H1 (cell line): ENCODE results near the gene NALF2. TPM values are rescaled to one million over a fixed set of nuclear protein-coding genes. Genes with fewer than 3 reads are reported as not detected.

Experiments used
- BACH1 ChIP-seq: IDR thresholded peaks from 2 replicates; pipeline ENCODE4 v1.6.1; 2012; ENCODE audit warnings: low read length, improper control_type of control experiment
- BCL11A ChIP-seq, 2 experiments: IDR thresholded peaks; one replicate each; pipeline ENCODE4 v1.6.1; 2011; ENCODE audit warnings: low read depth in 2 of 2, low read length in 2 of 2, mild to moderate bottlenecking in 2 of 2
- EP300 ChIP-seq, 2 experiments: IDR thresholded peaks; 1 replicate in 1 of 2; 2 replicates in 1 of 2; pipeline ENCODE4 v1.6.1; 2011 to 2012; ENCODE audit warnings: low read depth in 2 of 2, low read length in 2 of 2, mild to moderate bottlenecking in 2 of 2, borderline replicate concordance in 1 of 2, inconsistent platforms in 1 of 2, moderate library complexity in 1 of 2
- RBBP5 ChIP-seq: IDR thresholded peaks from 2 replicates; pipeline ENCODE4 v1.7.1; 2012; ENCODE audit warnings: low read depth, mild to moderate bottlenecking, inconsistent platforms, low read length, moderate library complexity, borderline replicate concordance
- RXRA ChIP-seq: IDR thresholded peaks from 2 replicates; pipeline ENCODE4 v1.6.1; 2011; ENCODE audit warnings: low read depth, mild to moderate bottlenecking, low read length, moderate library complexity; ENCODE audit not compliant: insufficient read depth
- SAP30 ChIP-seq: fragments of 300-600 bp; sonication (generic); IDR thresholded peaks from 2 replicates; pipeline ENCODE4 v1.7.1; 2012; ENCODE audit warnings: low read length, moderate library complexity, mild to moderate bottlenecking, inconsistent platforms; ENCODE audit not compliant: insufficient read depth, insufficient replicate concordance
- TAF7 ChIP-seq: optimal IDR thresholded peaks from 2 replicates; pipeline ENCODE3; 2011; ENCODE audit warnings: low read depth, mild to moderate bottlenecking, inconsistent platforms, low read length, moderate library complexity, borderline replicate concordance
- polyA plus RNA-seq, 7 experiments: library from polyadenylated mRNA; depleted of rRNA in 3 of 7; stranded (reverse) in 5 of 7; unstranded in 2 of 7; fragments of >200 nt in 5 of 7; fragments of 200-250 nt in 2 of 7; gene quantifications; 1 replicate in 5 of 7; 2 replicates in 1 of 7; 4 replicates in 1 of 7; pipeline versions ENCODE4 v1.2.1 to v1.2.3, GENCODE V29; 2011 to 2013; ENCODE audit warnings: missing spikeins in 2 of 7, mixed read lengths in 2 of 7
- total RNA-seq: library from RNA; stranded (reverse); fragmentation: NEBNext Ultra II Directional; extraction: Animal tissue kit (Norgen Biotek cat#: 25700); gene quantifications from 2 replicates; pipeline ENCODE4 v1.2.1, GENCODE V29; 2021
- TF ChIP-seq, protein P1 (sequence below): fragments of 300-600 bp; sonication (generic); IDR thresholded peaks from 2 replicates; pipeline ENCODE4 v1.7.1; 2012; ENCODE audit warnings: low read length, moderate library complexity, mild to moderate bottlenecking, inconsistent platforms; ENCODE audit not compliant: insufficient replicate concordance
- TF ChIP-seq, protein P2 (sequence below): IDR thresholded peaks from 2 replicates; pipeline ENCODE4 v1.6.1; 2012; ENCODE audit warnings: inconsistent platforms

Gene NALF2
- total and polyA plus RNA-seq, 2 of the 8 experiments (the other 6 are each of a cell fraction or from before 2014, with no cell fraction given): 7.5 to 15.6 TPM

DNA sequence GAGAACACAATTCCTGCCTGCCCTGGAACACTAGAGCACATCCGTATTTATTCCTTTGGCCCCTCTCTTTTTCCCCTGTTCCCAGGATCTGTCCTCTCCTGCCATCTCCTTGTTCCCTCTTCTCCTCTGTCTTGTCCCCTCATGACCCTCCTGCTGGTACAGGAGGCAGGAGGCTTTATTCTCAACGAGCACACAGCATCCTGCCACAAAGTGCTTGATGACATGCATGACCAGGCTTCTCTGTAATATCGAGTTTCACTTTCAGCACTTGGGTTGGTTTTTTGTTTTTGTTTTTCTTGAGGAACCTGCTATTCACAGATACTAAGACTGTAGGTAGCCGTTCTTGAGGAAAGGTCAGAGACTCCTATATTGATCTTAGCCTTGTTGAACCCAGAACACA, 35.3 kb downstream of the NALF2 start (continued):
- TF ChIP-seq, protein P1, sequence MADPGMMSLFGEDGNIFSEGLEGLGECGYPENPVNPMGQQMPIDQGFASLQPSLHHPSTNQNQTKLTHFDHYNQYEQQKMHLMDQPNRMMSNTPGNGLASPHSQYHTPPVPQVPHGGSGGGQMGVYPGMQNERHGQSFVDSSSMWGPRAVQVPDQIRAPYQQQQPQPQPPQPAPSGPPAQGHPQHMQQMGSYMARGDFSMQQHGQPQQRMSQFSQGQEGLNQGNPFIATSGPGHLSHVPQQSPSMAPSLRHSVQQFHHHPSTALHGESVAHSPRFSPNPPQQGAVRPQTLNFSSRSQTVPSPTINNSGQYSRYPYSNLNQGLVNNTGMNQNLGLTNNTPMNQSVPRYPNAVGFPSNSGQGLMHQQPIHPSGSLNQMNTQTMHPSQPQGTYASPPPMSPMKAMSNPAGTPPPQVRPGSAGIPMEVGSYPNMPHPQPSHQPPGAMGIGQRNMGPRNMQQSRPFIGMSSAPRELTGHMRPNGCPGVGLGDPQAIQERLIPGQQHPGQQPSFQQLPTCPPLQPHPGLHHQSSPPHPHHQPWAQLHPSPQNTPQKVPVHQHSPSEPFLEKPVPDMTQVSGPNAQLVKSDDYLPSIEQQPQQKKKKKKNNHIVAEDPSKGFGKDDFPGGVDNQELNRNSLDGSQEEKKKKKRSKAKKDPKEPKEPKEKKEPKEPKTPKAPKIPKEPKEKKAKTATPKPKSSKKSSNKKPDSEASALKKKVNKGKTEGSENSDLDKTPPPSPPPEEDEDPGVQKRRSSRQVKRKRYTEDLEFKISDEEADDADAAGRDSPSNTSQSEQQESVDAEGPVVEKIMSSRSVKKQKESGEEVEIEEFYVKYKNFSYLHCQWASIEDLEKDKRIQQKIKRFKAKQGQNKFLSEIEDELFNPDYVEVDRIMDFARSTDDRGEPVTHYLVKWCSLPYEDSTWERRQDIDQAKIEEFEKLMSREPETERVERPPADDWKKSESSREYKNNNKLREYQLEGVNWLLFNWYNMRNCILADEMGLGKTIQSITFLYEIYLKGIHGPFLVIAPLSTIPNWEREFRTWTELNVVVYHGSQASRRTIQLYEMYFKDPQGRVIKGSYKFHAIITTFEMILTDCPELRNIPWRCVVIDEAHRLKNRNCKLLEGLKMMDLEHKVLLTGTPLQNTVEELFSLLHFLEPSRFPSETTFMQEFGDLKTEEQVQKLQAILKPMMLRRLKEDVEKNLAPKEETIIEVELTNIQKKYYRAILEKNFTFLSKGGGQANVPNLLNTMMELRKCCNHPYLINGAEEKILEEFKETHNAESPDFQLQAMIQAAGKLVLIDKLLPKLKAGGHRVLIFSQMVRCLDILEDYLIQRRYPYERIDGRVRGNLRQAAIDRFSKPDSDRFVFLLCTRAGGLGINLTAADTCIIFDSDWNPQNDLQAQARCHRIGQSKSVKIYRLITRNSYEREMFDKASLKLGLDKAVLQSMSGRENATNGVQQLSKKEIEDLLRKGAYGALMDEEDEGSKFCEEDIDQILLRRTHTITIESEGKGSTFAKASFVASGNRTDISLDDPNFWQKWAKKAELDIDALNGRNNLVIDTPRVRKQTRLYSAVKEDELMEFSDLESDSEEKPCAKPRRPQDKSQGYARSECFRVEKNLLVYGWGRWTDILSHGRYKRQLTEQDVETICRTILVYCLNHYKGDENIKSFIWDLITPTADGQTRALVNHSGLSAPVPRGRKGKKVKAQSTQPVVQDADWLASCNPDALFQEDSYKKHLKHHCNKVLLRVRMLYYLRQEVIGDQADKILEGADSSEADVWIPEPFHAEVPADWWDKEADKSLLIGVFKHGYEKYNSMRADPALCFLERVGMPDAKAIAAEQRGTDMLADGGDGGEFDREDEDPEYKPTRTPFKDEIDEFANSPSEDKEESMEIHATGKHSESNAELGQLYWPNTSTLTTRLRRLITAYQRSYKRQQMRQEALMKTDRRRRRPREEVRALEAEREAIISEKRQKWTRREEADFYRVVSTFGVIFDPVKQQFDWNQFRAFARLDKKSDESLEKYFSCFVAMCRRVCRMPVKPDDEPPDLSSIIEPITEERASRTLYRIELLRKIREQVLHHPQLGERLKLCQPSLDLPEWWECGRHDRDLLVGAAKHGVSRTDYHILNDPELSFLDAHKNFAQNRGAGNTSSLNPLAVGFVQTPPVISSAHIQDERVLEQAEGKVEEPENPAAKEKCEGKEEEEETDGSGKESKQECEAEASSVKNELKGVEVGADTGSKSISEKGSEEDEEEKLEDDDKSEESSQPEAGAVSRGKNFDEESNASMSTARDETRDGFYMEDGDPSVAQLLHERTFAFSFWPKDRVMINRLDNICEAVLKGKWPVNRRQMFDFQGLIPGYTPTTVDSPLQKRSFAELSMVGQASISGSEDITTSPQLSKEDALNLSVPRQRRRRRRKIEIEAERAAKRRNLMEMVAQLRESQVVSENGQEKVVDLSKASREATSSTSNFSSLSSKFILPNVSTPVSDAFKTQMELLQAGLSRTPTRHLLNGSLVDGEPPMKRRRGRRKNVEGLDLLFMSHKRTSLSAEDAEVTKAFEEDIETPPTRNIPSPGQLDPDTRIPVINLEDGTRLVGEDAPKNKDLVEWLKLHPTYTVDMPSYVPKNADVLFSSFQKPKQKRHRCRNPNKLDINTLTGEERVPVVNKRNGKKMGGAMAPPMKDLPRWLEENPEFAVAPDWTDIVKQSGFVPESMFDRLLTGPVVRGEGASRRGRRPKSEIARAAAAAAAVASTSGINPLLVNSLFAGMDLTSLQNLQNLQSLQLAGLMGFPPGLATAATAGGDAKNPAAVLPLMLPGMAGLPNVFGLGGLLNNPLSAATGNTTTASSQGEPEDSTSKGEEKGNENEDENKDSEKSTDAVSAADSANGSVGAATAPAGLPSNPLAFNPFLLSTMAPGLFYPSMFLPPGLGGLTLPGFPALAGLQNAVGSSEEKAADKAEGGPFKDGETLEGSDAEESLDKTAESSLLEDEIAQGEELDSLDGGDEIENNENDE: no peak
- TF ChIP-seq RXRA (no peak), BCL11A (IDR thresholded peaks at IDR 0.05; ENCODE audit: low read depth in 2 of 2, low read length in 2 of 2) (no peak), EP300 (IDR thresholded peaks at IDR 0.05; ENCODE audit: borderline replicate concordance in 1 of 2, low read depth in 2 of 2, low read length in 2 of 2) (no peak), RBBP5 (no peak), BACH1 (no peak), TAF7 (no peak), SAP30 (no peak)
- TF ChIP-seq, protein P2, sequence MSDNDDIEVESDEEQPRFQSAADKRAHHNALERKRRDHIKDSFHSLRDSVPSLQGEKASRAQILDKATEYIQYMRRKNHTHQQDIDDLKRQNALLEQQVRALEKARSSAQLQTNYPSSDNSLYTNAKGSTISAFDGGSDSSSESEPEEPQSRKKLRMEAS: no peak
